Endothelial cell of umbilical vein (primary cell): Measurements from ENCODE around the gene SEMA3E. TPM values are rescaled to one million over a fixed set of nuclear protein-coding genes. Genes with fewer than 3 reads are reported as not detected.

Experiments
- BruUV-seq: library from RNA; stranded (reverse); fragments of 400-500 nt; replicated peaks from 2 replicates; lab custom pipeline; 2021; lab: Mats Ljungman, UMichigan
- CTCF ChIA-PET: fragments of 300-600, 350-600 bp; sonication (Branson Sonifier 250); formaldehyde crosslinking; loops from one replicate; lab custom pipeline; 2021; ENCODE audit warnings: antibody characterized with exemption, inconsistent platforms; lab: Charles Lee
- POLR2A ChIA-PET: fragments of 300-600, 350-600 bp; sonication (Branson Sonifier 250); formaldehyde crosslinking; loops from one replicate; lab custom pipeline; 2021; ENCODE audit warnings: antibody characterized with exemption, inconsistent platforms; lab: Charles Lee
- DNase-seq: peaks from one replicate; pipeline ENCODE4 v3.0.0-alpha.2; 2011; ENCODE audit warnings: low read depth, low spot score
- FAIRE-seq: peaks from 2 replicates; lab custom pipeline; 2011; peaks lifted over from hg19 to GRCh38; lab: Jason Lieb, UNC
- H2AFZ ChIP-seq: 2 replicates; pipeline ENCODE4 v1.6.0; 2012; ENCODE audit warnings: low read depth, low read length, control low read depth, inconsistent platforms
- H3K27ac ChIP-seq: 2 replicates; pipeline ENCODE4 v1.5.1; 2011; ENCODE audit warnings: low read depth, mild to moderate bottlenecking, control low read depth, low read length, moderate library complexity; ENCODE audit not compliant: insufficient read depth
- H3K27me3 ChIP-seq, 2 experiments: 2 replicates each; pipeline versions ENCODE4 v1.6.0 to v1.6.1; 2011; ENCODE audit warnings: low read length in 2 of 2, mixed read lengths in 1 of 2; ENCODE audit not compliant: control insufficient read depth in 2 of 2, insufficient read depth in 2 of 2
- H3K36me3 ChIP-seq, 2 experiments: 2 replicates in 1 of 2; 3 replicates in 1 of 2; pipeline ENCODE4 v1.5.1; 2011; ENCODE audit warnings: low read length in 2 of 2, mild to moderate bottlenecking in 1 of 2, moderate library complexity in 1 of 2; ENCODE audit not compliant: control insufficient read depth in 2 of 2, insufficient read depth in 2 of 2; ENCODE audit errors: extremely low read depth in 1 of 2
- H3K4me1 ChIP-seq: 3 replicates; pipeline ENCODE4 v1.5.1; 2011; ENCODE audit warnings: mild to moderate bottlenecking, low read length; ENCODE audit not compliant: control insufficient read depth, insufficient read depth; ENCODE audit errors: extremely low read depth
- H3K4me2 ChIP-seq: 2 replicates; pipeline ENCODE4 v1.6.1; 2011; ENCODE audit warnings: low read length, control low read depth, mixed read lengths; ENCODE audit not compliant: insufficient read depth
- H3K4me3 ChIP-seq, 3 experiments: fragments of 200-600 bp in 1 of 3; sonication (generic), shearing (Covaris generic) in 1 of 3; replicated peaks in 1 of 3; 2 replicates each; pipeline ENCODE4 v1.5.1; 2011 to 2016; ENCODE audit warnings: control low read depth in 3 of 3, low read length in 3 of 3, mild to moderate bottlenecking in 2 of 3, inconsistent platforms in 1 of 3, low read depth in 1 of 3, moderate library complexity in 1 of 3; ENCODE audit not compliant: insufficient read depth in 1 of 3
- H3K79me2 ChIP-seq: 2 replicates; pipeline ENCODE4 v1.6.0; 2012; ENCODE audit warnings: low read length, inconsistent platforms; ENCODE audit not compliant: control insufficient read depth, insufficient read depth
- H3K9ac ChIP-seq: replicated peaks from 2 replicates; pipeline ENCODE3; 2011; ENCODE audit warnings: low read length, control low read depth; ENCODE audit not compliant: insufficient read depth; ENCODE audit errors: extremely low read depth
- H3K9me1 ChIP-seq: replicated peaks from 3 replicates; pipeline ENCODE4 v1.6.0; 2011; ENCODE audit warnings: mild to moderate bottlenecking, low read length; ENCODE audit not compliant: control insufficient read depth, insufficient read depth; ENCODE audit errors: extremely low read depth
- H3K9me3 ChIP-seq: replicated peaks from 2 replicates; pipeline ENCODE4 v1.5.1; 2012; ENCODE audit warnings: low read length, inconsistent platforms; ENCODE audit not compliant: control insufficient read depth, insufficient read depth
- H4K20me1 ChIP-seq: replicated peaks from 2 replicates; pipeline ENCODE3; 2011; ENCODE audit warnings: mild to moderate bottlenecking, low read length; ENCODE audit not compliant: control insufficient read depth, insufficient read depth; ENCODE audit errors: extremely low read depth
- CTCF ChIP-seq, 2 donors: IDR thresholded peaks; 1 replicate in 1 of 2; 2 replicates in 1 of 2; pipeline ENCODE4 v1.5.1; 2011; ENCODE audit warnings: low read length in 2 of 2, mild to moderate bottlenecking in 2 of 2, moderate library complexity in 2 of 2, control low read depth in 1 of 2, inconsistent platforms in 1 of 2, low read depth in 1 of 2; ENCODE audit not compliant: insufficient read depth in 1 of 2; ENCODE audit errors: extremely low read depth in 1 of 2
- EZH2 ChIP-seq: IDR thresholded peaks from 2 replicates; pipeline ENCODE4 v1.6.1; 2012; ENCODE audit warnings: borderline replicate concordance, low read depth, mild to moderate bottlenecking, moderate library complexity, low read length, inconsistent platforms; ENCODE audit not compliant: severe bottlenecking
- FOS ChIP-seq: IDR thresholded peaks from 2 replicates; pipeline ENCODE4 v1.6.1; 2011; ENCODE audit warnings: mild to moderate bottlenecking, low read length, moderate library complexity, borderline replicate concordance; ENCODE audit not compliant: insufficient read depth
- GATA2 ChIP-seq: IDR thresholded peaks from 2 replicates; pipeline ENCODE4 v1.7.0; 2011; ENCODE audit warnings: low read depth, mild to moderate bottlenecking, moderate library complexity, mixed read lengths, low read length; ENCODE audit not compliant: insufficient read length, insufficient read depth
- JUN ChIP-seq: IDR thresholded peaks from 2 replicates; pipeline ENCODE4 v1.6.1; 2011; ENCODE audit warnings: borderline replicate concordance, low read depth; ENCODE audit not compliant: insufficient read length, insufficient read depth
- MAX ChIP-seq: IDR thresholded peaks from 2 replicates; pipeline ENCODE4 v1.6.1; 2011; ENCODE audit not compliant: insufficient read depth, insufficient read length
- MYC ChIP-seq: IDR thresholded peaks from one replicate; pipeline ENCODE4 v1.6.1; 2011; ENCODE audit warnings: mild to moderate bottlenecking, low read depth, low read length
- POLR2A ChIP-seq: IDR thresholded peaks from 2 replicates; pipeline ENCODE4 v1.6.1; 2012; ENCODE audit warnings: low read depth, mild to moderate bottlenecking, control low read depth, low read length
- POLR2AphosphoS5 ChIP-seq: IDR thresholded peaks from 2 replicates; pipeline ENCODE4 v1.6.1; 2012; ENCODE audit warnings: low read depth, mild to moderate bottlenecking, control low read depth, low read length, moderate library complexity; ENCODE audit not compliant: insufficient read depth
- dilution Hi-C: fragments of 300-500 bp; cut with MboI; formaldehyde crosslinking; loops from one replicate; pipeline ENCODE4 v1.15.0; 2019; ENCODE audit warnings: low sequenced_read_pairs; ENCODE audit not compliant: extremely low pct_ligation_motif_present
- intact Hi-C: fragments of 100-400 bp; cut with micrococcal nuclease; formaldehyde crosslinking; loops from one replicate; pipeline ENCODE4 v1.10.0; 2022
- polyA plus RNA-seq, 4 experiments: library from polyadenylated mRNA; depleted of rRNA in 3 of 4; stranded (reverse) in 3 of 4; unstranded in 1 of 4; fragments of >200 nt; gene quantifications; 2 replicates each; pipeline versions ENCODE4 v1.2.1 to v1.2.3, GENCODE V29; 2011 to 2012; ENCODE audit warnings: missing spikeins in 1 of 4
- total RNA-seq: library from RNA; stranded (reverse); gene quantifications from 2 replicates; pipeline ENCODE4 v1.2.3, GENCODE V29; 2021

SEMA3E gene
- total and polyA plus RNA-seq, 2 donors (not counting 3 experiments of a cell fraction or from before 2014, with no cell fraction given) = not detected

GRCh38 chr7:83695128-83695960 lies 46.4 kb upstream of the SEMA3E start:
- DNase-seq = no peak
- Histone ChIP-seq H3K9me1 (no peaks in the 10 kb centered on the region), H3K4me1 (no peaks in the 10 kb centered on the region), H3K36me3 (no peaks in the 10 kb centered on the region), H3K4me3 (no peak overlapping the region), H3K4me2 (no peak overlapping the region), H3K9me3 (no peaks in the 10 kb centered on the region), H3K27me3 (peaks cover 2% of the 10 kb centered on the region in 2 experiments), H2AFZ (no peak overlapping the region), H3K27ac (no peak overlapping the region), H3K79me2 (no peaks in the 10 kb centered on the region), H3K9ac (no peak overlapping the region), H4K20me1 (no peaks in the 10 kb centered on the region)
- intact Hi-C loops = no loop called here
- ChIA-PET CTCF (interaction anchor here (0.5 kb wide), 1 partner anchor 190 kb away, joined by 4 read pairs; no protein-coding TSS in a partner anchor), POLR2A (no interaction called here)
- TF ChIP-seq GATA2 = no peak
- no peak for TF ChIP-seq EZH2
- TF ChIP-seq MAX = no peak
- TF ChIP-seq CTCF (IDR thresholded peaks at IDR 0.05; ENCODE audit: extremely low read depth in 1 of 2, insufficient read depth in 1 of 2, low read depth in 1 of 2, low read length in 2 of 2) = no peak
- no peak for TF ChIP-seq JUN
- no peak for TF ChIP-seq POLR2AphosphoS5
- TF ChIP-seq MYC = no peak
- no peak for TF ChIP-seq FOS
- TF ChIP-seq POLR2A = no peak
- no TSS peak for BruUV-seq
- dilution Hi-C loops = no loop called here
- no peak for FAIRE-seq
